Measurements from ENCODE around the gene VRK2.

- TF ChIP-seq, protein P1, sequence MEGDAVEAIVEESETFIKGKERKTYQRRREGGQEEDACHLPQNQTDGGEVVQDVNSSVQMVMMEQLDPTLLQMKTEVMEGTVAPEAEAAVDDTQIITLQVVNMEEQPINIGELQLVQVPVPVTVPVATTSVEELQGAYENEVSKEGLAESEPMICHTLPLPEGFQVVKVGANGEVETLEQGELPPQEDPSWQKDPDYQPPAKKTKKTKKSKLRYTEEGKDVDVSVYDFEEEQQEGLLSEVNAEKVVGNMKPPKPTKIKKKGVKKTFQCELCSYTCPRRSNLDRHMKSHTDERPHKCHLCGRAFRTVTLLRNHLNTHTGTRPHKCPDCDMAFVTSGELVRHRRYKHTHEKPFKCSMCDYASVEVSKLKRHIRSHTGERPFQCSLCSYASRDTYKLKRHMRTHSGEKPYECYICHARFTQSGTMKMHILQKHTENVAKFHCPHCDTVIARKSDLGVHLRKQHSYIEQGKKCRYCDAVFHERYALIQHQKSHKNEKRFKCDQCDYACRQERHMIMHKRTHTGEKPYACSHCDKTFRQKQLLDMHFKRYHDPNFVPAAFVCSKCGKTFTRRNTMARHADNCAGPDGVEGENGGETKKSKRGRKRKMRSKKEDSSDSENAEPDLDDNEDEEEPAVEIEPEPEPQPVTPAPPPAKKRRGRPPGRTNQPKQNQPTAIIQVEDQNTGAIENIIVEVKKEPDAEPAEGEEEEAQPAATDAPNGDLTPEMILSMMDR (conservative IDR thresholded peaks at IDR 0.05 in 1 of 2, IDR thresholded peaks at IDR 0.05 in 1 of 2; ENCODE audit: extremely low read depth in 1 of 2, insufficient read depth in 1 of 2, low read depth in 1 of 2, low read length in 2 of 2), result no peak
- TF ChIP-seq EZH2 (IDR thresholded peaks at IDR 0.05; ENCODE audit: borderline replicate concordance, low read length), result no peak
These were observed 61.5 kb downstream of the VRK2 start for GRCh38 chr2:58107803-58108710.
